Motor neuron (in vitro differentiated cells): ENCODE data around the gene CYP2B6. TPM values are rescaled to one million over a fixed set of nuclear protein-coding genes. Genes with fewer than 3 reads are reported as not detected.
"Not testable (repeated sequence)": the region's sequence is repeated elsewhere in the genome, so short reads cannot be mapped to it uniquely, and the experiment has no call there.

Experiments
- ATAC-seq, 8 experiments: fragments of 200-7000 bp; cut with Tn5 transposase; replicated peaks in 6 of 8; 2 replicates each; pipeline ENCODE4 v1.8.0; 2021; ENCODE audit warnings: mild to moderate bottlenecking in 8 of 8, moderate library complexity in 8 of 8
- H3K27ac ChIP-seq, 2 donors: fragments of 250-450 bp; sonication (Bioruptor Pico); 2 replicates each; pipeline ENCODE4 v1.9.0; 2021; ENCODE audit warnings: antibody characterized with exemption in 2 of 2, mild to moderate bottlenecking in 2 of 2, moderate library complexity in 1 of 2
- H3K4me1 ChIP-seq, 2 donors: fragments of 250-450 bp; sonication (Bioruptor Pico); replicated peaks in 1 of 2; 2 replicates each; pipeline ENCODE4 v1.6.1; 2021; ENCODE audit warnings: antibody characterized with exemption in 2 of 2, mild to moderate bottlenecking in 2 of 2, moderate library complexity in 1 of 2
- H3K4me3 ChIP-seq, 5 donors: fragments of 250-450 bp; sonication (Bioruptor Pico); 2 replicates each; pipeline ENCODE4 v1.9.0; 2021; ENCODE audit warnings: antibody characterized with exemption in 5 of 5, mild to moderate bottlenecking in 5 of 5, moderate library complexity in 4 of 5
- WGBS, 10 experiments: fragments of 450-650 bp; shearing (Covaris generic); methylation state at CpG; one replicate each; pipeline ENCODE4 v1.0.0; 2022; 5-methylcytosine and 5-hydroxymethylcytosine counted together
- in situ Hi-C, 9 experiments: fragments of 400-800 bp; cut with MboI; loops; one replicate each; pipeline ENCODE4 v1.15.0; 2021; ENCODE audit warnings: low sequenced_read_pairs in 9 of 9, low pct_unique_long_range_greater_than_20kb in 2 of 9; ENCODE audit not compliant: unreplicated experiment in 9 of 9
- total RNA-seq, 8 experiments: library from RNA; unstranded; fragments of 300-600 nt; gene quantifications; 2 replicates each; pipeline versions ENCODE4 v1.2.3 to v1.2.4, GENCODE V29; 2022

CYP2B6 gene
- total RNA-seq = under 1 TPM in 4 of 8 experiments, not detected in 4; 0.17 to 0.63 (median 0.22) TPM

- Histone ChIP-seq H3K27ac (no peak within 1 kb of the TSS), H3K4me3 (no peak within 1 kb of the TSS), H3K4me1 (no peaks in the 10 kb centered on the region)
- in situ Hi-C loops = no loop called here
- WGBS, 10 experiments = 0 to 86% (median 80%) methylated on average over 1 to 2 of the region's 2 CpGs; no CpG with 5 or more reads in 7 of the 10 experiments
- ATAC-seq = no peak
Measured at GRCh38 chr19:40990972-40991381, at the start of gene CYP2B6. TSS of gene CYP2B6 (plus strand) at chr19:40991282. CDS start at chr19:40991306, 24 bp downstream.

GRCh38 chr19:40941481-40942219 is 49.4 kb upstream of the CYP2B6 start:
- no peak overlapping the region for H3K27ac ChIP-seq
- H3K4me1 ChIP-seq = no peaks in the 10 kb centered on the region
- in situ Hi-C loops = no loop called here
- no peak overlapping the region for H3K4me3 ChIP-seq
- no peak for ATAC-seq
- WGBS, 10 experiments = 0 to 92% (median 52%) methylated on average over 1 to 4 of the region's 9 CpGs; no CpG with 5 or more reads in 1 of the 10 experiments

GRCh38 chr19:40945645-40946044 is 45.4 kb upstream of the CYP2B6 start:
- no peak for ATAC-seq
- Histone ChIP-seq H3K27ac (no peak overlapping the region), H3K4me3 (no peak overlapping the region), H3K4me1 (no peaks in the 10 kb centered on the region)
- 0 to 78% (median 40%) methylated on average over 1 to 2 of the region's 2 CpGs; no CpG with 5 or more reads in 4 of the 10 experiments for WGBS, 10 experiments
- in situ Hi-C loops = no loop called here

- Histone ChIP-seq H3K4me1 (no peaks in the 10 kb centered on the region), H3K4me3 (no peak overlapping the region), H3K27ac (no peak overlapping the region)
- no peak for ATAC-seq
- in situ Hi-C loops = no loop called here
- WGBS, 10 experiments = 0 to 88% (median 49%) methylated on average over 1 to 2 of the region's 2 CpGs
Measured at GRCh38 chr19:40947114-40947513, 44.0 kb upstream of the CYP2B6 start.

- no peak for ATAC-seq
- WGBS, 10 experiments = 0 to 50% (median 28%) methylated on average over 1 to 2 of the region's 2 CpGs; no CpG with 5 or more reads in 5 of the 10 experiments
- no peak overlapping the region for H3K27ac ChIP-seq
- H3K4me1 ChIP-seq = no peaks in the 10 kb centered on the region
- no peak overlapping the region for H3K4me3 ChIP-seq
- in situ Hi-C loops = no loop called here
Measured at GRCh38 chr19:40947573-40947972, 43.5 kb upstream of the CYP2B6 start.

- WGBS, 10 experiments = 52 to 94% (median 82%) methylated on average over 3 to 15 of the region's 18 CpGs; no CpG with 5 or more reads in 1 of the 10 experiments
- Histone ChIP-seq H3K4me1 (no peaks in the 10 kb centered on the region), H3K27ac (no peak overlapping the region), H3K4me3 (no peak overlapping the region)
- ATAC-seq = no peak
- in situ Hi-C loops = no loop called here
Measured at GRCh38 chr19:40948580-40949299, 42.3 kb upstream of the CYP2B6 start.

- Histone ChIP-seq H3K4me1 (no peaks in the 10 kb centered on the region), H3K27ac (no peak overlapping the region), H3K4me3 (no peak overlapping the region)
- no peak for ATAC-seq
- in situ Hi-C loops = no loop called here
- 31 to 94% (median 73%) methylated on average over 2 to 10 of the region's 10 CpGs for WGBS, 10 experiments
Measured at GRCh38 chr19:40954573-40954972, 36.5 kb upstream of the CYP2B6 start.

- H3K4me3 ChIP-seq = no peak overlapping the region
- no peak for ATAC-seq
- WGBS, 10 experiments = 2 to 80% (median 40%) methylated on average over 1 of the region's 1 CpG; no CpG with 5 or more reads in 3 of the 10 experiments
- in situ Hi-C loops = no loop called here
- no peak overlapping the region for H3K27ac ChIP-seq
- no peaks in the 10 kb centered on the region for H3K4me1 ChIP-seq
Measured at GRCh38 chr19:40959338-40959737, 31.7 kb upstream of the CYP2B6 start.

- no peaks in the 10 kb centered on the region for H3K4me1 ChIP-seq
- WGBS, 10 experiments = 0 to 86% (median 37%) methylated on average over 1 of the region's 1 CpG; no CpG with 5 or more reads in 2 of the 10 experiments
- no peak overlapping the region for H3K27ac ChIP-seq
- H3K4me3 ChIP-seq = no peak overlapping the region
- ATAC-seq = no peak
- in situ Hi-C loops = no loop called here
Measured at GRCh38 chr19:40960062-40960685, 30.9 kb upstream of the CYP2B6 start.

- Histone ChIP-seq H3K4me3 (no peak overlapping the region), H3K4me1 (no peaks in the 10 kb centered on the region), H3K27ac (no peak overlapping the region)
- no peak for ATAC-seq
- in situ Hi-C loops = no loop called here
Measured at GRCh38 chr19:40960780-40961179, 30.3 kb upstream of the CYP2B6 start.

- Histone ChIP-seq H3K27ac (no peak overlapping the region), H3K4me1 (no peaks in the 10 kb centered on the region), H3K4me3 (no peak overlapping the region)
- WGBS, 10 experiments = 0 to 90% (median 60%) methylated on average over 1 to 3 of the region's 3 CpGs; no CpG with 5 or more reads in 1 of the 10 experiments
- in situ Hi-C loops = no loop called here
- ATAC-seq = no peak
Measured at GRCh38 chr19:40962460-40962961, 28.6 kb upstream of the CYP2B6 start.

- in situ Hi-C loops, H3K4me3 ChIP-seq, H3K27ac ChIP-seq, H3K4me1 ChIP-seq, ATAC-seq: not testable (repeated sequence)
- WGBS, 10 experiments = 17 to 65% (median 45%) methylated on average over 1 to 2 of the region's 3 CpGs; no CpG with 5 or more reads in 3 of the 10 experiments
Measured at GRCh38 chr19:40964361-40964760, 26.7 kb upstream of the CYP2B6 start.

GRCh38 chr19:40965351-40965750 is 25.7 kb upstream of the CYP2B6 start:
- H3K27ac ChIP-seq, H3K4me3 ChIP-seq, H3K4me1 ChIP-seq, in situ Hi-C loops, ATAC-seq: not testable (repeated sequence)
- WGBS, 10 experiments = no CpG with 5 or more reads among the region's 35 CpGs
